ENCODE results near the gene ATOSA.

- TF ChIP-seq, protein P1, sequence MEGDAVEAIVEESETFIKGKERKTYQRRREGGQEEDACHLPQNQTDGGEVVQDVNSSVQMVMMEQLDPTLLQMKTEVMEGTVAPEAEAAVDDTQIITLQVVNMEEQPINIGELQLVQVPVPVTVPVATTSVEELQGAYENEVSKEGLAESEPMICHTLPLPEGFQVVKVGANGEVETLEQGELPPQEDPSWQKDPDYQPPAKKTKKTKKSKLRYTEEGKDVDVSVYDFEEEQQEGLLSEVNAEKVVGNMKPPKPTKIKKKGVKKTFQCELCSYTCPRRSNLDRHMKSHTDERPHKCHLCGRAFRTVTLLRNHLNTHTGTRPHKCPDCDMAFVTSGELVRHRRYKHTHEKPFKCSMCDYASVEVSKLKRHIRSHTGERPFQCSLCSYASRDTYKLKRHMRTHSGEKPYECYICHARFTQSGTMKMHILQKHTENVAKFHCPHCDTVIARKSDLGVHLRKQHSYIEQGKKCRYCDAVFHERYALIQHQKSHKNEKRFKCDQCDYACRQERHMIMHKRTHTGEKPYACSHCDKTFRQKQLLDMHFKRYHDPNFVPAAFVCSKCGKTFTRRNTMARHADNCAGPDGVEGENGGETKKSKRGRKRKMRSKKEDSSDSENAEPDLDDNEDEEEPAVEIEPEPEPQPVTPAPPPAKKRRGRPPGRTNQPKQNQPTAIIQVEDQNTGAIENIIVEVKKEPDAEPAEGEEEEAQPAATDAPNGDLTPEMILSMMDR (IDR thresholded peaks at IDR 0.05): no peak
- TF ChIP-seq POLR2AphosphoS5 (IDR thresholded peaks at IDR 0.05) (no peak), EP300 (IDR thresholded peaks at IDR 0.05) (no peak)
Measured at GRCh38 chr15:52649686-52650085, 29.5 kb downstream of the ATOSA start.
